ENCODE results near the gene SLC5A10. TPM values are rescaled to one million over a fixed set of nuclear protein-coding genes. Genes with fewer than 3 reads are reported as not detected.
"Not testable (repeated sequence)": the region's sequence is repeated elsewhere in the genome, so short reads cannot be mapped to it uniquely, and the experiment has no call there.

Gene SLC5A10
- total RNA-seq: not detected
- 0.05 TPM for polyA plus RNA-seq

DNA sequence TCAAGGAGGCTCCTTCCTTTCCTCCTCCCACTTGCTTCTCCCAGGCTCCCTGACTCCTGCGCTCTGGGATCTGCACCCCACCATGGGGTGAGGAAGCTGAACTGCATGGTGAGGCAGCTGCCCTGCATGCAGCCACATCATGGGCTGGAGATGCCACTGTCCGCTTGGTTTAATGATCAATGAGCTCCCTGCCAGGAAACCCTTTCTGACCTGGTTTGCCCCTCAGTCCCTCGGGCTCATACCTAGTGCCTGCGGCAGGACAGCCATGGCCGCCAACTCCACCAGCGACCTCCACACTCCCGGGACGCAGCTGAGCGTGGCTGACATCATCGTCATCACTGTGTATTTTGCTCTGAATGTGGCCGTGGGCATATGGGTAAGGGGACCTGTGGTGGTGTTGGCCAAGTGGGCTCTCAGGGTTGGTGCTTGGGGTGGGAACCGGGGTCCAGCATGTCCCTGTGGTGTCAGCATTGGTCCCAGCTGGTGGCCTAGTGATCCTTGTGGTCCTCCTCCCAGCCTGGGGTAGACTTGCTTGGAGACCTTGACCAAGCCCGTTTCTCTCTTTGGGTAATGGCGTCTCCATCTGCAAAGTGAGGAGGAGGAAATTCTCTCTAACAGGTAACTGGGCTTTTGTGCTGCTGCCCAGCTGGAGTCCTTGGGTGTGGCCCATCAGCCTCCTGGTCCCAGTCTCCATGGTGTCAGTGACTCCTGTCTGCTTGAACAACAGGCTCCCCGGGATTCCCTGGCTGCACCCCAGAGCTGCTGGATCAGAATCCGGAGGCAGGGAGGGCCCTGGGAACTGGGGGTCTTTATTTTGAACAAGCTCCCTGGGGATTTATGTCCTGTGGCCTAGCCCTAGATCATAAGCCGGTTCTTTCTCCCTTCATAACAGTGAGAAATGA is at the start of gene SLC5A10:
Gene SLC5A10, plus strand, starts transcription at position 225 of the 902 bp plus-strand sequence. Its CDS starts 41 bp downstream, at position 266.
- no peak for DNase-seq (ENCODE audit: extremely low spot score)
- H3K4me3 ChIP-seq (ENCODE audit: low read depth, low read length): no peak within 1 kb of the TSS
- no peaks in the 10 kb centered on the region for H3K36me3 ChIP-seq (ENCODE audit: insufficient read depth)
- no peak within 1 kb of the TSS for H3K27ac ChIP-seq (ENCODE audit: low read depth)
- 86% methylated on average over 17 of the region's 17 CpGs for WGBS
- H3K4me1 ChIP-seq (ENCODE audit: insufficient read depth): no peaks in the 10 kb centered on the region

GRCh38 chr17:18904482-18904881 is 47.5 kb upstream of the SLC5A10 start:
- no peaks in the 10 kb centered on the region for H3K4me1 ChIP-seq (ENCODE audit: insufficient read depth)
- H3K36me3 ChIP-seq (ENCODE audit: insufficient read depth): no peaks in the 10 kb centered on the region
- no peak for DNase-seq (ENCODE audit: extremely low spot score)
- 94% methylated on average over 5 of the region's 5 CpGs for WGBS
- no peak overlapping the region for H3K4me3 ChIP-seq (ENCODE audit: low read depth, low read length)
- H3K27ac ChIP-seq (ENCODE audit: low read depth): no peak overlapping the region

- Histone ChIP-seq H3K4me1 (ENCODE audit: insufficient read depth) (no peaks in the 10 kb centered on the region), H3K4me3 (ENCODE audit: low read depth, low read length) (no peak overlapping the region), H3K27ac (ENCODE audit: low read depth) (no peak overlapping the region), H3K36me3 (ENCODE audit: insufficient read depth) (no peaks in the 10 kb centered on the region)
- no peak for DNase-seq (ENCODE audit: extremely low spot score)
- 80% methylated on average over 5 of the region's 5 CpGs for WGBS
Measured at GRCh38 chr17:18905226-18905625, 46.7 kb upstream of the SLC5A10 start.

DNA sequence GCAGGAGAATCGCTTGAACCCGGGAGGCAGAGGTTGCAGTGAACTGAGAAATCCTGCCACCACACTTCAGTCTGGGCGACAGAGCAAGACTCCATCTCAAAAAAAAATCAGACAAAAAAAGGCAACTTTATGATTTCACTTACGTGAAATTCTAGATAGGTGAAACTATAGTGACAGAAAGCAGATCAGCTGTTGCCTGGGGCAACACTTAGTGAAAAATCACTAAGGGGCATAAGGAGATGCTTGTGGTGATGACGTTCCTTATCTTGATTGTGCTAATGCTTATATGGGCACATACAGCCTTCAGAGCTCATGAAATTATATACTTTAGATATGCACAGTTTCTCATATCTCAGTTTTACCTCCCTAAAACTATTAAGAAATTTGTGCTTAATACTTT is 41.6 kb upstream of the SLC5A10 start:
- H3K36me3 ChIP-seq (ENCODE audit: insufficient read depth): no peaks in the 10 kb centered on the region

DNA sequence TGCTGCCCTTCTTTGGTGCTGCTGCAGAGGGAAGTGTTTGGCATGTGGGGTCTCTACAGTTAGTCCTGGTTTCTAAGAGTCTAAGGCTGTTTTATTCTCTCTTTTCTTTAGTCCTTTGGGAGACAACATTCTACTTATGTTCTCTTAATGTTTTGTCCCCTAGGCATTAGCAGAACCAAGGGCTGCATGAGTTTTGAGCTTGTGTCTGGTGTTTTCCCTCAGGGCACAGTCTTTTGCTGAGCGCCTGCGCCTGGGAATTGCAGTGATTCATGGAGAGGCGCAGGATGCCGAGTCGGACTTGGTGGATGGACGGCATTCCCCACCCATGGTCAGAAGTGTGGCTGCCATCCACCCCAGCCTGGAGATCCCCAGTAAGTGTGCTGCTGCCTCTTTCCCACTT is 41.1 kb upstream of the SLC5A10 start:
- Histone ChIP-seq H3K27ac (ENCODE audit: low read depth) (no peak overlapping the region), H3K36me3 (ENCODE audit: insufficient read depth) (no peaks in the 10 kb centered on the region), H3K4me3 (ENCODE audit: low read depth, low read length) (no peak overlapping the region), H3K4me1 (ENCODE audit: insufficient read depth) (no peaks in the 10 kb centered on the region)
- WGBS: 92% methylated on average over 6 of the region's 6 CpGs
- DNase-seq (ENCODE audit: extremely low spot score): no peak

More for the DNA sequence above, 41.6 kb upstream of the SLC5A10 start:
- Histone ChIP-seq H3K4me3 (ENCODE audit: low read depth, low read length) (no peak overlapping the region), H3K4me1 (ENCODE audit: insufficient read depth) (no peaks in the 10 kb centered on the region), H3K27ac (ENCODE audit: low read depth) (no peak overlapping the region)
- no peak for DNase-seq (ENCODE audit: extremely low spot score)
- WGBS: 88% methylated on average over 5 of the region's 5 CpGs

DNA sequence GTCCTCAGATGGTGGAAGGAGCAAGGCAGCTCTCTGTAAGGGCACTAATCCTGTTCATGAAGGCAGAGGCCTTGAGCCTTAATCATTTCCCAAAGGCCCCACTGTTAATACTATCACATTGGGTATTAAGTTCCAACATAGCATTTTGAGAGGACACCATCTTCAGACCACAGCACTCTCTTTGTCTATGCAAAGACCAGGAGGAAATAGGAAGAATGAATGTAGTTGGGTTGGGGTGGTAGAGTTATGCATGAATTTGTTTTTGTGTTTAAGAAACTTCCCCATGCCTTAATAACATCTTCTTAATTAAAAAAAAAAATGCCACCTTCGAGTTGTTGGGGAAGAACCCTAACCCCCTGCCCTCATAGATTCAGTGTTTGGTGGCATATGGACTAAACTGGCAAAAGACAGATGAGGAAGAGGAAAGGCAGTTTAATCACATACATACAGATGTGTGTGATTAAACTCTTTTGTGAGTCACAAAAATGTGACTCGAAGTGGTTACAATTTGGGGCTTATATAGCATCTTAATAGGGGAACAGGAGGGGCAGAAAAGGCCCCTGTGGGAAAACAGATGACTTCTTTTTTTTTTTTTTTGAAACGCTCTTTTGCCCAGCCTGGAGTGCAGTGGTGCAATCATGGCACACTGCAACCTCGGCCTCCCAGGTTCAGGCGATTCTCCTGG is 35.0 kb upstream of the SLC5A10 start:
- no peak overlapping the region for H3K4me3 ChIP-seq (ENCODE audit: low read depth, low read length)
- peaks cover 1% of the 10 kb centered on the region for H3K4me1 ChIP-seq (ENCODE audit: insufficient read depth)
- H3K27ac ChIP-seq (ENCODE audit: low read depth): no peak overlapping the region
- WGBS: 73% methylated on average over 5 of the region's 5 CpGs
- no peaks in the 10 kb centered on the region for H3K36me3 ChIP-seq (ENCODE audit: insufficient read depth)
- no peak for DNase-seq (ENCODE audit: extremely low spot score)

GRCh38 chr17:18917506-18918032 is 34.4 kb upstream of the SLC5A10 start:
- peaks cover 1% of the 10 kb centered on the region for H3K4me1 ChIP-seq (ENCODE audit: insufficient read depth)
- H3K27ac ChIP-seq (ENCODE audit: low read depth): no peak overlapping the region
- 84% methylated on average over 11 of the region's 11 CpGs for WGBS
- DNase-seq (ENCODE audit: extremely low spot score): no peak
- H3K4me3 ChIP-seq (ENCODE audit: low read depth, low read length): no peak overlapping the region
- H3K36me3 ChIP-seq (ENCODE audit: insufficient read depth): no peaks in the 10 kb centered on the region

DNA sequence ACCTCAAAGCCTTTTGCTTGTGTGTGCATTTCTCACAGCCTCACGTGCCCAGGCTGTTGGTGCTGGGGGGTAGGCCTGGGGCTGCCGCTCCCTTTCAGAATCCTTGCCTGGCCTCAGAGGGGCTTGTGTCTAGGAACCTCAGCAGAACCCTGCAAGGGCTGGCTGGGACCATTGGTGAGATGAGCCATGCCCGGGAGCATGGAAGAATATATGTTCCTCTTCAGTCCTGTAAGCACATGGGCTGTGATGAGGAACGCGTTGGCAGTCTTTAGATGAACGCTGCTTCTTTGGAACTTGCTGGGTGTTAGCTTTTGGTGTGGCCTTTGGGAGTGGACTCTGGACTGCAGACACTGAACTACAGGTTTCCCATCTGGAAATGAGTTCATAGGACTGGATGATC is 32.0 kb upstream of the SLC5A10 start:
- no peak overlapping the region for H3K27ac ChIP-seq (ENCODE audit: low read depth)
- no peak for DNase-seq (ENCODE audit: extremely low spot score)
- H3K4me3 ChIP-seq (ENCODE audit: low read depth, low read length): no peak overlapping the region
- peaks cover 1% of the 10 kb centered on the region for H3K4me1 ChIP-seq (ENCODE audit: insufficient read depth)
- H3K36me3 ChIP-seq (ENCODE audit: insufficient read depth): no peaks in the 10 kb centered on the region
- WGBS: 70% methylated on average over 6 of the region's 6 CpGs

DNA sequence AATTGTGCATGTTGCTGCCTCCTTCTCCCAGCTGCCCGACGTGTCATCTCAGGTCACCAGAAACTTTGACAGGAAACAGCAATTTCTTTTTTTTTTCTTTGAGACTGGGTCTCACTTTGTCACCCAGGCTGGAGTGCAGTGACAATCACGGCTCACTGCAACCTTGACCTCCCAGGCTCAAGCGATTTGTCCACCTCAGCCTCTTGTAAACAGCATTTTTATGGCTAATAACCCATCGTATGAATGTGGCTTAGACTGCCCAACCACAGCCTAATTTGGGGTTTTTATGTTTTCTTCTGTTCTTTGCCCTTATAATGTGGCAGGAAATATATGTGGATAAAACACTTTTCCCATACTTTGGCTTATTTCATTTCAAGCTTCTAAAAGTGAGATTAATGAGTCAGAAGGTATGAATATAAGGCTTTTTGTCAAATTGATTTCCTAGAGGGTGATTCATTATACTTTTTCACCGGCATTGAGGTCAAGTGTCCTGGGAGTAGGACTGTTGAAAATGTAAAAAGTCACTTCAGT is 31.0 kb upstream of the SLC5A10 start:
- peaks cover 1% of the 10 kb centered on the region for H3K4me1 ChIP-seq (ENCODE audit: insufficient read depth)
- no peak overlapping the region for H3K27ac ChIP-seq (ENCODE audit: low read depth)
- DNase-seq (ENCODE audit: extremely low spot score): no peak
- WGBS: 31% methylated on average over 6 of the region's 6 CpGs
- no peak overlapping the region for H3K4me3 ChIP-seq (ENCODE audit: low read depth, low read length)
- H3K36me3 ChIP-seq (ENCODE audit: insufficient read depth): no peaks in the 10 kb centered on the region

- Histone ChIP-seq H3K4me3 (ENCODE audit: low read depth, low read length) (no peak overlapping the region), H3K36me3 (ENCODE audit: insufficient read depth) (no peaks in the 10 kb centered on the region), H3K4me1 (ENCODE audit: insufficient read depth) (peaks cover 1% of the 10 kb centered on the region), H3K27ac (ENCODE audit: low read depth) (no peak overlapping the region)
- no peak for DNase-seq (ENCODE audit: extremely low spot score)
- WGBS: 64% methylated on average over 2 of the region's 2 CpGs
Measured at GRCh38 chr17:18921485-18921884, 30.5 kb upstream of the SLC5A10 start.

DNA sequence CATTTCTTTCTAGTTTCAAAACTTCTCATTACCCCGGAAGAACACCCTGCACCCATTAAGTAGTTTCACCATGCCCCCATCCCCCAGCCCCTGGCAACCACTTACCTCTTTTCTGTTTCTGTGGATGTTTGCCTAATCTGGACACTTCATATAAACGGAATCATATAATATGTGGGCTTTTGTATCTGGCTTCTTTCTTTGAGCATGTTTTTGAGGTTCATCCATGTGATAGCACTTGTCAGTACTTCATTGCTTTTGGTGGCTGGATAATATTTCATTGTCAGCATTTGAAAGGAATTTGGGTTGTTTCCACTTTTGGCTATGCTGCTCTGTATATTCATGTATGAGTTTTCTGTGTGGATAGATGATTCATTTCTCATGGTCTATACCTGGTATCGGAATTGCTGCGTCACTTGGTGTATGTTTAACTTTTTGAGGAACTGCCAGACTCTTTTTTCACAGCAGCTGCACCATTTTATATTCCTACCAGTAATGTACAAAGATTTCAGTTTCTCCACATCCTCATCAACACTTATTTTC is 30.0 kb upstream of the SLC5A10 start:
- 36% methylated on average over 4 of the region's 4 CpGs for WGBS
- H3K36me3 ChIP-seq (ENCODE audit: insufficient read depth): no peaks in the 10 kb centered on the region
- DNase-seq (ENCODE audit: extremely low spot score): no peak
- no peak overlapping the region for H3K27ac ChIP-seq (ENCODE audit: low read depth)
- H3K4me3 ChIP-seq (ENCODE audit: low read depth, low read length): no peak overlapping the region
- peaks cover 1% of the 10 kb centered on the region for H3K4me1 ChIP-seq (ENCODE audit: insufficient read depth)

- H3K4me3 ChIP-seq (ENCODE audit: low read depth, low read length); H3K27ac ChIP-seq (ENCODE audit: low read depth); H3K36me3 ChIP-seq (ENCODE audit: insufficient read depth); H3K4me1 ChIP-seq (ENCODE audit: insufficient read depth); DNase-seq (ENCODE audit: extremely low spot score): not testable (repeated sequence)
- WGBS: 95% methylated on average over 7 of the region's 7 CpGs
Measured at GRCh38 chr17:18922596-18922995, 29.4 kb upstream of the SLC5A10 start.

GRCh38 chr17:18925187-18925586 is 26.8 kb upstream of the SLC5A10 start:
- DNase-seq (ENCODE audit: extremely low spot score): no peak
- Histone ChIP-seq H3K4me1 (ENCODE audit: insufficient read depth) (peaks cover 1% of the 10 kb centered on the region), H3K36me3 (ENCODE audit: insufficient read depth) (peaks cover 2% of the 10 kb centered on the region), H3K27ac (ENCODE audit: low read depth) (no peak overlapping the region), H3K4me3 (ENCODE audit: low read depth, low read length) (no peak overlapping the region)
- 95% methylated on average over 1 of the region's 1 CpG for WGBS

All from urinary bladder (tissue), 4 donors.